H1 (cell line): ENCODE measurements around the gene SERPINB5. TPM values are rescaled to one million over a fixed set of nuclear protein-coding genes. Genes with fewer than 3 reads are reported as not detected.

ENCODE experiments used
- CTCF ChIA-PET: fragments of 300-600 bp; sonication (Branson Sonifier 250); formaldehyde crosslinking; loops from one replicate; lab custom pipeline; 2021; ENCODE audit not compliant: partially characterized antibody; lab: Charles Lee
- POLR2A ChIA-PET: fragments of 300-600 bp; sonication (Branson Sonifier 250); formaldehyde crosslinking; loops from one replicate; lab custom pipeline; 2021; ENCODE audit warnings: inconsistent platforms; ENCODE audit not compliant: partially characterized antibody; lab: Charles Lee
- DNase-seq, 2 experiments: peaks; one replicate each; pipeline versions ENCODE4 v3.0.0 to v3.0.0-alpha.2; 2010 to 2022; ENCODE audit warnings: low spot score in 2 of 2, low read depth in 1 of 2, mixed read lengths in 1 of 2
- FAIRE-seq: peaks from 2 replicates; lab custom pipeline; 2011; peaks lifted over from hg19 to GRCh38; lab: Jason Lieb, UNC
- H2AFZ ChIP-seq: 2 replicates; pipeline ENCODE4 v1.8.1; 2012; ENCODE audit warnings: low read length, inconsistent platforms
- H2AK5ac ChIP-seq: 2 replicates; pipeline ENCODE4 v1.6.1; 2013; ENCODE audit warnings: low read depth, low read length
- H2BK120ac ChIP-seq: replicated peaks from 2 replicates; pipeline ENCODE3; 2013; ENCODE audit warnings: low read depth, low read length, inconsistent platforms
- H2BK12ac ChIP-seq: 2 replicates; pipeline ENCODE4 v1.6.1; 2013; ENCODE audit warnings: low read depth, low read length
- H2BK15ac ChIP-seq: 2 replicates; pipeline ENCODE4 v1.6.1; 2013; ENCODE audit warnings: low read length
- H2BK20ac ChIP-seq: 2 replicates; pipeline ENCODE4 v1.6.1; 2013; ENCODE audit warnings: low read length
- H2BK5ac ChIP-seq: 2 replicates; pipeline ENCODE4 v1.6.1; 2013; ENCODE audit warnings: low read depth, low read length
- H3K14ac ChIP-seq: 2 replicates; pipeline ENCODE4 v1.6.1; 2013; ENCODE audit warnings: inconsistent platforms; ENCODE audit not compliant: insufficient read length
- H3K18ac ChIP-seq: 2 replicates; pipeline ENCODE4 v1.6.1; 2013; ENCODE audit warnings: low read length; ENCODE audit errors: extremely low read depth
- H3K23ac ChIP-seq: 2 replicates; pipeline ENCODE4 v1.6.1; 2013; ENCODE audit warnings: inconsistent platforms; ENCODE audit not compliant: insufficient read length
- H3K23me2 ChIP-seq: 2 replicates; pipeline ENCODE4 v1.6.1; 2013; ENCODE audit warnings: low read depth, low read length
- H3K27ac ChIP-seq: 2 replicates; pipeline ENCODE4 v1.6.1; 2011; ENCODE audit warnings: low read depth, low read length, inconsistent platforms
- H3K27me3 ChIP-seq, 4 experiments: replicated peaks in 1 of 4; 1 replicate in 1 of 4; 2 replicates in 3 of 4; pipeline versions ENCODE4 v1.6.1 to v1.8.1; 2011 to 2013; ENCODE audit warnings: low read length in 3 of 4, mild to moderate bottlenecking in 3 of 4, inconsistent platforms in 2 of 4, mixed read lengths in 2 of 4, moderate library complexity in 1 of 4; ENCODE audit not compliant: control insufficient read depth in 3 of 4, insufficient read depth in 3 of 4; ENCODE audit errors: extremely low read depth in 1 of 4
- H3K36me3 ChIP-seq, 4 experiments: 2 replicates each; pipeline versions ENCODE4 v1.6.1 to v1.8.1; 2011 to 2013; ENCODE audit warnings: mild to moderate bottlenecking in 4 of 4, low read length in 3 of 4, moderate library complexity in 2 of 4, control low read depth in 1 of 4, inconsistent platforms in 1 of 4; ENCODE audit not compliant: insufficient read depth in 4 of 4, control insufficient read depth in 2 of 4
- H3K4ac ChIP-seq: replicated peaks from 2 replicates; pipeline ENCODE3; 2013; ENCODE audit warnings: low read length, low read depth, mixed read lengths, inconsistent platforms; ENCODE audit not compliant: insufficient read length
- H3K4me1 ChIP-seq, 4 experiments: replicated peaks in 1 of 4; 1 replicate in 1 of 4; 2 replicates in 3 of 4; pipeline versions ENCODE4 v1.6.1 to v1.8.1; 2011 to 2013; ENCODE audit warnings: low read length in 3 of 4, inconsistent platforms in 2 of 4, mixed read lengths in 1 of 4; ENCODE audit not compliant: insufficient read depth in 4 of 4, control insufficient read depth in 3 of 4
- H3K4me2 ChIP-seq, 2 experiments: 2 replicates each; pipeline versions ENCODE4 v1.6.1 to v1.8.1; 2011 to 2013; ENCODE audit warnings: low read depth in 2 of 2, low read length in 2 of 2, control low read depth in 1 of 2, inconsistent platforms in 1 of 2, mild to moderate bottlenecking in 1 of 2; ENCODE audit not compliant: insufficient read depth in 1 of 2
- H3K4me3 ChIP-seq, 4 experiments: fragments of 200-600, 300-600 bp in 1 of 4; sonication (generic), shearing (Covaris generic), sonication (Bioruptor Twin) in 1 of 4; 2 replicates each; pipeline versions ENCODE4 v1.5.1 to v1.8.1; 2011 to 2016; ENCODE audit warnings: low read length in 4 of 4, low read depth in 3 of 4, control low read depth in 2 of 4, inconsistent platforms in 2 of 4, mild to moderate bottlenecking in 2 of 4, mixed read lengths in 1 of 4, moderate library complexity in 1 of 4; ENCODE audit not compliant: insufficient read depth in 2 of 4; ENCODE audit errors: extremely low read depth in 1 of 4
- H3K56ac ChIP-seq: replicated peaks from 2 replicates; pipeline ENCODE3; 2013; ENCODE audit warnings: low read depth, mild to moderate bottlenecking, mixed read lengths, low read length, inconsistent platforms; ENCODE audit not compliant: insufficient read length
- H3K79me1 ChIP-seq: 2 replicates; pipeline ENCODE4 v1.6.1; 2013; ENCODE audit warnings: low read depth, low read length, control low read depth
- H3K79me2 ChIP-seq, 2 experiments: 2 replicates each; pipeline versions ENCODE4 v1.6.1 to v1.8.1; 2012 to 2013; ENCODE audit warnings: low read length in 2 of 2, mild to moderate bottlenecking in 2 of 2, inconsistent platforms in 1 of 2; ENCODE audit not compliant: insufficient read depth in 2 of 2, control insufficient read depth in 1 of 2
- H3K9ac ChIP-seq, 4 experiments: replicated peaks in 1 of 4; 1 replicate in 1 of 4; 2 replicates in 3 of 4; pipeline versions ENCODE4 v1.6.1 to v1.8.1; 2011 to 2013; ENCODE audit warnings: low read depth in 3 of 4, low read length in 3 of 4, control low read depth in 2 of 4, mild to moderate bottlenecking in 2 of 4, moderate library complexity in 2 of 4, inconsistent platforms in 1 of 4; ENCODE audit errors: extremely low read depth in 1 of 4
- H3K9me3 ChIP-seq, 2 experiments: 2 replicates each; pipeline versions ENCODE4 v1.6.1 to v1.8.1; 2012 to 2013; ENCODE audit warnings: mild to moderate bottlenecking in 2 of 2, moderate library complexity in 2 of 2, control low read depth in 1 of 2, inconsistent platforms in 1 of 2, low read depth in 1 of 2, low read length in 1 of 2, mixed read lengths in 1 of 2; ENCODE audit not compliant: insufficient read depth in 2 of 2
- H4K20me1 ChIP-seq, 2 experiments: replicated peaks in 1 of 2; 2 replicates each; pipeline versions ENCODE3 to v1.8.1; 2011 to 2013; ENCODE audit warnings: inconsistent platforms in 2 of 2, low read length in 2 of 2, mild to moderate bottlenecking in 1 of 2; ENCODE audit not compliant: insufficient read depth in 2 of 2, control insufficient read depth in 1 of 2
- H4K5ac ChIP-seq: 2 replicates; pipeline ENCODE4 v1.6.1; 2013; ENCODE audit warnings: low read length, low read depth, mixed read lengths, inconsistent platforms; ENCODE audit not compliant: insufficient read length
- H4K8ac ChIP-seq: 2 replicates; pipeline ENCODE4 v1.8.0; 2013; ENCODE audit warnings: mild to moderate bottlenecking, moderate library complexity, low read length, inconsistent platforms; ENCODE audit not compliant: insufficient read depth; ENCODE audit errors: extremely low read depth
- H4K91ac ChIP-seq: replicated peaks from 2 replicates; pipeline ENCODE3; 2013; ENCODE audit warnings: low read length, mixed read lengths, inconsistent platforms; ENCODE audit not compliant: insufficient read length
- BACH1 ChIP-seq: IDR thresholded peaks from 2 replicates; pipeline ENCODE4 v1.6.1; 2012; ENCODE audit warnings: low read length, improper control_type of control experiment
- CHD1 ChIP-seq: IDR thresholded peaks from 2 replicates; pipeline ENCODE4 v1.6.1; 2012; ENCODE audit warnings: low read depth, low read length, improper control_type of control experiment
- CREB1 ChIP-seq: IDR thresholded peaks from 2 replicates; pipeline ENCODE4 v1.6.1; 2012; ENCODE audit warnings: inconsistent platforms
- CTCF ChIP-seq, 3 experiments: IDR thresholded peaks; 1 replicate in 2 of 3; 2 replicates in 1 of 3; pipeline versions ENCODE4 v1.5.1 to v1.6.1; 2011; ENCODE audit warnings: low read length in 3 of 3, mild to moderate bottlenecking in 3 of 3, inconsistent platforms in 2 of 3, low read depth in 1 of 3, moderate library complexity in 1 of 3; ENCODE audit not compliant: insufficient read depth in 1 of 3; ENCODE audit errors: control extremely low read depth in 1 of 3
- FOSL1 ChIP-seq: IDR thresholded peaks from 2 replicates; pipeline ENCODE4 v1.6.1; 2011; ENCODE audit warnings: mild to moderate bottlenecking, low read depth, low read length, moderate library complexity; ENCODE audit not compliant: insufficient read depth
- GABPA ChIP-seq: IDR thresholded peaks from 2 replicates; pipeline ENCODE4 v1.6.1; 2011; ENCODE audit warnings: mild to moderate bottlenecking, low read length, moderate library complexity, borderline replicate concordance; ENCODE audit not compliant: insufficient read depth
- JUND ChIP-seq: IDR thresholded peaks from 2 replicates; pipeline ENCODE4 v1.6.1; 2011; ENCODE audit warnings: mild to moderate bottlenecking, improper control_type of control experiment, low read length
- MAFK ChIP-seq: IDR thresholded peaks from 2 replicates; pipeline ENCODE4 v1.6.1; 2012; ENCODE audit warnings: low read depth, mild to moderate bottlenecking, improper control_type of control experiment, low read length
- NRF1 ChIP-seq: IDR thresholded peaks from 2 replicates; pipeline ENCODE4 v1.6.1; 2011; ENCODE audit warnings: mild to moderate bottlenecking, low read depth, low read length, improper control_type of control experiment
- SRF ChIP-seq: IDR thresholded peaks from 2 replicates; pipeline ENCODE4 v1.6.1; 2011; ENCODE audit warnings: mild to moderate bottlenecking, low read depth, low read length, moderate library complexity
- YY1 ChIP-seq: IDR thresholded peaks from 2 replicates; pipeline ENCODE4 v1.6.1; 2011; ENCODE audit warnings: low read depth, mild to moderate bottlenecking, low read length
- WGBS, 2 experiments: shearing (Covaris generic) in 1 of 2; methylation state at CpG; one replicate each; pipeline versions ENCODE4 v1.1.6 to v1.1.7; 2013 to 2015; ENCODE audit warnings: low lambda C conversion rate in 2 of 2, mixed read lengths in 2 of 2, inconsistent platforms in 1 of 2, low coverage in 1 of 2, missing lambda C conversion rate in 1 of 2; ENCODE audit not compliant: insufficient replicate concordance in 2 of 2, insufficient coverage in 1 of 2, insufficient read length in 1 of 2; ENCODE audit errors: extremely low coverage in 1 of 2, missing lambda C conversion rate in 1 of 2; 5-methylcytosine and 5-hydroxymethylcytosine counted together
- polyA plus RNA-seq, 7 experiments: library from polyadenylated mRNA; depleted of rRNA in 3 of 7; stranded (reverse) in 5 of 7; unstranded in 2 of 7; fragments of >200 nt in 5 of 7; fragments of 200-250 nt in 2 of 7; gene quantifications; 1 replicate in 5 of 7; 2 replicates in 1 of 7; 4 replicates in 1 of 7; pipeline versions ENCODE4 v1.2.1 to v1.2.3, GENCODE V29; 2011 to 2013; ENCODE audit warnings: missing spikeins in 2 of 7, mixed read lengths in 2 of 7
- total RNA-seq: library from RNA; stranded (reverse); fragmentation: NEBNext Ultra II Directional; extraction: Animal tissue kit (Norgen Biotek cat#: 25700); gene quantifications from 2 replicates; pipeline ENCODE4 v1.2.1, GENCODE V29; 2021
- TF ChIP-seq, protein P1 (sequence below): IDR thresholded peaks from 2 replicates; pipeline ENCODE4 v1.6.1; 2011; ENCODE audit warnings: low read depth, mild to moderate bottlenecking, low read length; ENCODE audit not compliant: insufficient read depth

SERPINB5 gene
- total and polyA plus RNA-seq, 2 of the 8 experiments (the other 6 are each of a cell fraction or from before 2014, with no cell fraction given), result 0.03 TPM; not detected in 1

GRCh38 chr18:63508596-63508995 is 31.8 kb downstream of the SERPINB5 start:
- H3K27me3 ChIP-seq, result no peaks in the 10 kb centered on the region
- no peak for TF ChIP-seq NRF1
- TF ChIP-seq, protein P1, sequence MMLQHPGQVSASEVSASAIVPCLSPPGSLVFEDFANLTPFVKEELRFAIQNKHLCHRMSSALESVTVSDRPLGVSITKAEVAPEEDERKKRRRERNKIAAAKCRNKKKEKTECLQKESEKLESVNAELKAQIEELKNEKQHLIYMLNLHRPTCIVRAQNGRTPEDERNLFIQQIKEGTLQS, result no peak
- no peak for TF ChIP-seq BACH1
- no peak for TF ChIP-seq CREB1
- no peak for TF ChIP-seq JUND
- no peak for TF ChIP-seq SRF
- no peak for TF ChIP-seq FOSL1
- TF ChIP-seq GABPA, result no peak
- TF ChIP-seq CTCF (IDR thresholded peaks at IDR 0.05; ENCODE audit: control extremely low read depth in 1 of 3, insufficient read depth in 1 of 3, low read depth in 1 of 3, low read length in 3 of 3), result no peak
- no peak for TF ChIP-seq MAFK
- no peak for TF ChIP-seq YY1
- TF ChIP-seq CHD1, result no peak

More at GRCh38 chr18:63508596-63508995, 31.8 kb downstream of the SERPINB5 start:
- Histone ChIP-seq H4K20me1 (no peaks in the 10 kb centered on the region), H3K56ac (no peak overlapping the region), H2BK12ac (no peak overlapping the region), H2BK20ac (no peak overlapping the region), H3K4me1 (peaks cover 0 to 7% (median 2%) of the 10 kb centered on the region in 4 experiments; a peak in 2 of 7 replicates), H3K18ac (no peak overlapping the region), H3K4me2 (no peak overlapping the region), H2BK15ac (no peak overlapping the region), H3K27ac (no peak overlapping the region), H3K9ac (no peak overlapping the region), H3K79me2 (no peaks in the 10 kb centered on the region), H3K23ac (no peak overlapping the region), H3K23me2 (no peaks in the 10 kb centered on the region), H3K79me1 (no peaks in the 10 kb centered on the region), H4K5ac (no peak overlapping the region), H2AFZ (no peak overlapping the region), H2AK5ac (no peak overlapping the region), H3K4ac (no peak overlapping the region), H2BK5ac (no peak overlapping the region), H2BK120ac (no peak overlapping the region), H3K4me3 (no peak overlapping the region), H4K91ac (no peak overlapping the region), H3K9me3 (no peaks in the 10 kb centered on the region), H3K14ac (no peak overlapping the region), H3K36me3 (no peaks in the 10 kb centered on the region), H4K8ac (no peak overlapping the region)
- WGBS, 2 experiments, result 86% methylated on average over 3 of the region's 3 CpGs; no CpG with 5 or more reads in 1 of the 2 experiments
- DNase-seq (no peak), FAIRE-seq (no peak)
- ChIA-PET CTCF (interaction anchor here (1.3 to 17.3 kb wide), 6 partner anchors 10 to 233 kb away, joined by 3 to 366 read pairs (median 26); partner anchors contain the start of gene SERPINB13), POLR2A (no interaction called here)
